IMR-90 (cell line): ENCODE measurements around the gene DIP2A.

Experiments
- CEBPB ChIP-seq: IDR thresholded peaks from 2 replicates; pipeline ENCODE4 v1.6.1; 2012; ENCODE audit warnings: low read depth, low read length, improper control_type of control experiment
- CTCF ChIP-seq: conservative IDR thresholded peaks from 2 replicates; pipeline ENCODE4 v1.5.1; 2012; ENCODE audit warnings: mild to moderate bottlenecking, low read depth, low read length, improper control_type of control experiment
- ELK1 ChIP-seq: fragments of 150-350 bp; IDR thresholded peaks from 2 replicates; pipeline ENCODE4 v1.6.1; 2016; ENCODE audit warnings: low read depth, mild to moderate bottlenecking, low read length, moderate library complexity, borderline replicate concordance
- MAFK ChIP-seq: IDR thresholded peaks from 2 replicates; pipeline ENCODE4 v1.6.1; 2012; ENCODE audit warnings: low read depth, low read length, improper control_type of control experiment
- POLR2A ChIP-seq: IDR thresholded peaks from 2 replicates; pipeline ENCODE4 v1.6.1; 2012; ENCODE audit warnings: mild to moderate bottlenecking, low read depth, low read length

- no peak for TF ChIP-seq CTCF
- no peak for TF ChIP-seq MAFK
- TF ChIP-seq ELK1, result no peak
- TF ChIP-seq CEBPB, result no peak
- TF ChIP-seq POLR2A, result no peak
Measured at GRCh38 chr21:46427516-46427915, 31.2 kb upstream of the DIP2A start.
